GM18526 (cell line): Measurements from ENCODE around the gene TTC9C.

Source experiments
- POLR2A ChIP-seq: IDR thresholded peaks from 3 replicates; pipeline ENCODE4 v1.6.1; 2011; ENCODE audit not compliant: insufficient read length; ENCODE audit errors: extremely low read depth

TTC9C gene

GRCh38 chr11:62708392-62708791 lies 19.9 kb upstream of the TTC9C start:
- TF ChIP-seq POLR2A, result no peak

GRCh38 chr11:62708793-62709192 lies 19.5 kb upstream of the TTC9C start:
- no peak for TF ChIP-seq POLR2A

GRCh38 chr11:62709247-62710000 lies 18.9 kb upstream of the TTC9C start:
- TF ChIP-seq POLR2A, result peak; percentile 58

GRCh38 chr11:62710001-62710345 lies 18.3 kb upstream of the TTC9C start:
- TF ChIP-seq POLR2A, result no peak

- TF ChIP-seq POLR2A, result no peak
Measured at GRCh38 chr11:62712276-62712812, 15.9 kb upstream of the TTC9C start.

GRCh38 chr11:62712861-62713260 lies 15.4 kb upstream of the TTC9C start:
- no peak for TF ChIP-seq POLR2A

- TF ChIP-seq POLR2A, result no peak
Measured at GRCh38 chr11:62713343-62713742, 14.9 kb upstream of the TTC9C start.

- TF ChIP-seq POLR2A, result no peak
Measured at GRCh38 chr11:62715150-62716130, 12.8 kb upstream of the TTC9C start.

- TF ChIP-seq POLR2A, result no peak
Measured at GRCh38 chr11:62716206-62716605, 12.1 kb upstream of the TTC9C start.

GRCh38 chr11:62716816-62717215 lies 11.5 kb upstream of the TTC9C start:
- no peak for TF ChIP-seq POLR2A

- TF ChIP-seq POLR2A, result no peak
Measured at GRCh38 chr11:62719302-62719978, 8.8 kb upstream of the TTC9C start.

- no peak for TF ChIP-seq POLR2A
Measured at GRCh38 chr11:62721994-62722393, 6.3 kb upstream of the TTC9C start.

GRCh38 chr11:62724171-62724570 lies 4.1 kb upstream of the TTC9C start:
- TF ChIP-seq POLR2A, result no peak

GRCh38 chr11:62725646-62726045 lies 2.6 kb upstream of the TTC9C start:
- TF ChIP-seq POLR2A, result no peak

GRCh38 chr11:62726156-62726914 lies 2.0 kb upstream of the TTC9C start:
- TF ChIP-seq POLR2A, result no peak
